GM12874 (cell line): ENCODE measurements around the gene HPSE2.

Source experiments
- TF ChIP-seq, protein P1 (sequence below): IDR thresholded peaks from 2 replicates; pipeline ENCODE4 v1.5.1; 2011; ENCODE audit warnings: low read depth, mild to moderate bottlenecking, control low read depth, low read length, moderate library complexity; ENCODE audit not compliant: insufficient read depth

Gene HPSE2

DNA sequence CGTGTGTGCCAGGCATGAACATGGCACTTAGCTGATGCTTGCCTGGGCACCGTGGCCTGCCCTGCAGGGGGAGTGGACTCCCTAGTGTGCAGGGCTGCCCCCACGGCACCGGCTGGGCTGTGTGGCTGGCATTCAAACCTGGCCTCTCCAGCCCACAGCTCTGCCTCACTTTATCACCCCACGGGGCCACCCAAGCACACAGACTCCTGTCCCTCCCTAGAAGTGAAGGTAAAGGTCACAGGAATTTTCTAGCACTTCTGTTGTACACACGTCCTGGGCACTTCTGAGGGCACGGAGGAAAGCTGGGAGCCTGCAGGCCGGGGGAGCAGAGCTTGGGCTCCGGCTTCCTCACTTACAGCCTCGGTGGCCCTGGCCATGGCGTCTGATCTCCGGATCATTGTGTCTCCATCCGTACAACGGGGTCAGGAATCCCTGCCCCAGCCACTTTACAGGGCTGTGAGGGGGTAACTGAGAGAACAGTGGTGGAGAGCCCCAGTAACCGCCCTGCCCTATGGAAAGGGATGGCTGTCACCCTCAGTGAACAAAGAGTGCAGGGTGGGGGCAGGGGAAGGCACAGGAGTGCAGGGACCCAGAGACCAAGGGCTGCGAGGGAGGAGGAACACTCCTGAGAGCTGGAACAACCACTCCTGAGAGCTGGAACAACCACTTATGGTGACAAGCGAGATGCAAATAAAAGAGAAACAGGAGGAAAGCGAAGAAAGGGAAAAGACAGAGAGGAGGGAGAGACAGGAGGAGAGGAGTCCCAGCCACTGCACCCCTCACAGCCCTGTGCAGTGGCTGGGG lies 816.8 kb downstream of the HPSE2 start:
- TF ChIP-seq, protein P1, sequence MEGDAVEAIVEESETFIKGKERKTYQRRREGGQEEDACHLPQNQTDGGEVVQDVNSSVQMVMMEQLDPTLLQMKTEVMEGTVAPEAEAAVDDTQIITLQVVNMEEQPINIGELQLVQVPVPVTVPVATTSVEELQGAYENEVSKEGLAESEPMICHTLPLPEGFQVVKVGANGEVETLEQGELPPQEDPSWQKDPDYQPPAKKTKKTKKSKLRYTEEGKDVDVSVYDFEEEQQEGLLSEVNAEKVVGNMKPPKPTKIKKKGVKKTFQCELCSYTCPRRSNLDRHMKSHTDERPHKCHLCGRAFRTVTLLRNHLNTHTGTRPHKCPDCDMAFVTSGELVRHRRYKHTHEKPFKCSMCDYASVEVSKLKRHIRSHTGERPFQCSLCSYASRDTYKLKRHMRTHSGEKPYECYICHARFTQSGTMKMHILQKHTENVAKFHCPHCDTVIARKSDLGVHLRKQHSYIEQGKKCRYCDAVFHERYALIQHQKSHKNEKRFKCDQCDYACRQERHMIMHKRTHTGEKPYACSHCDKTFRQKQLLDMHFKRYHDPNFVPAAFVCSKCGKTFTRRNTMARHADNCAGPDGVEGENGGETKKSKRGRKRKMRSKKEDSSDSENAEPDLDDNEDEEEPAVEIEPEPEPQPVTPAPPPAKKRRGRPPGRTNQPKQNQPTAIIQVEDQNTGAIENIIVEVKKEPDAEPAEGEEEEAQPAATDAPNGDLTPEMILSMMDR, result no peak

DNA sequence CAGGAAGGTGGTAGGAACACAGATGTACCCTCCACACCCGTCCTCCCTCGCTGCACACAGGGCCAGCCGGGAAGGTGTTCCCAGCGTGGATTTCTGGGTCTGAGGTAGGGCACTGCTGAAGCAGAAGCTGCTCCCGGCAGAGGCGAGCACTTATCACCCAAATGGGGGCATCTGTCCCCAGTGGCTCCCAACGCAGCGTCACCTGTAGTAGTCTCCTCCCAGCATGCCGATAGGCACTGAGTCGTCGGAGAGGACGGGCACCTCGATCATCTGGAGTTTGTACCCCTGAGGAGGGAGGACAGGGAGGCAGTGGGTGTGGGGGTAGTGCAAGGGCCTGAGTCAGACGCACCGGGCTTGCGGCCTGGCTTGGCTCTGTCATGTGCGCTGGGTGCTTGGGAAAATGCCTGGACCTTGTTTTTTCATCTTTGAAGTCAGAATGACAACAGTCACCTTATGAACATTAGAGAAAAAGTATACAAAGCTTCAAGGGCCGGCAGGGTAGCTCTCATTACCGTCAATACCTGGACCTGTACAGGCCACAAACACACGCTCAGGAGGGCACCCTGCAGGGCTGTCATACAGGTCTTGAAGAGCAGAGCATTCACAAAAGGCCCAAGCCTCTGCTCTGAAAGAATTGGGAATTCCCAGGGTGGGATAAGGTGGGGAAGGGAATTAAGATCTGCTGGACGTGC lies 817.5 kb downstream of the HPSE2 start:
- TF ChIP-seq, protein P1, result no peak

DNA sequence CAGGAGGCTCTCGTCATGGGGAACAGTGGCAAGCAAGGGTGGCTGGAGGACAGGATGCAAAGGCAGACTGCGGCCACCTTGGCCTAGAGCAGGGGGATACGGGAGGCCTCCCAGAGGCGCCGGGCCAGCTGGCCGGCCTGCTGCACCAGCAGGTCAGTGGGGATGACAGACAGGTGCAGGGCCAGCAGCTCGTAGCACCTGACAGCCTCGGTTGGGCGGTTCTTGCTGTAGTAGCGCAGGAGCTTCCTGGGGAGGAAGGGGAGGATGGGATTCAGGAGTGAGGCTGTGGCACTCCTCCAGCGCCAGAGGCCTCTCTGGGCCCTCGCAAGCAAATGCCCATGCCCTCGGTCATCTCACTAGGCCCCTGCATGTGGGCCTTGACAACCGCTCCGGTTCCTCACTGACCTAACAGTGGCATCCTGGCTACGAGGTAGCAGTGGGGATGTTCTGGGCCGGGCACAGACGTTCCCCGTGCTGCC lies 818.1 kb downstream of the HPSE2 start:
- TF ChIP-seq, protein P1, result no peak

DNA sequence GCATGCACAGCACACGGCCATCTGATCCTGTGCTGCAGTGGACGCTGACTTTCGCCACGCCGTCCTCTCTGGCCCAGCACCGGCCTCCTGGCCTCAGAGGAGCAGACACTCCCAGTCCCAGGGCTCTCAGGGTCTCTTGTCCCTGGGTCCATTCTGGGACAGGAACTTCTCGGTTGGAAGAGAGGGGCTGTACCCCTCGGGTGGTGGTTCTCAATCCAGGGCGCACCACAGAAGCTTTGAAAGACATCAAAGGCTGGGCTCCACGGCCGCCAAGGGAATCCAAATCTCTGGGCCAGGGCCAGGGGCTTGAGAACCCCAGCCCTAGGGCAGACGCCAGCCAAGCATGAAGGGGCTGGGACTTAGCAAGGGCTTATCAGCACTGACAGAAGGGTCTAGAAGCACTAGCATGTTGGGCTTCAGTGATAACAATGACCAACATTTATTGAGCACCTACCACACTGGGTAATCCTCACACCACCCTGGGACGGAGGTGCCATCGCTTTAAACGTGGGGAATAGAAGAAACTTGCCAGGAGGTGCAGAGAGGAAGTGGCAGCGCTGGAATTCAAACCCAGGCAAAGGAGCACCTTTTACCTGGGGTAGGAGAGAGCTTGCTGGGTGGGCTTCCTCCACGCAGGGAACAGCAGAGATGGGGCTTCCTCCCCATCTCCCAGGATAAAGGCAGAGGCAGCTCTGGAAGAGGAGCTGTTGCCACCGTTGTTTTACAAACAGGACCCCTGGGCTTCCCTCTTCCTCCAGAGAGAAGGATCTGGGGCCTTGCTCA lies 818.9 kb downstream of the HPSE2 start:
- TF ChIP-seq, protein P1, result no peak

DNA sequence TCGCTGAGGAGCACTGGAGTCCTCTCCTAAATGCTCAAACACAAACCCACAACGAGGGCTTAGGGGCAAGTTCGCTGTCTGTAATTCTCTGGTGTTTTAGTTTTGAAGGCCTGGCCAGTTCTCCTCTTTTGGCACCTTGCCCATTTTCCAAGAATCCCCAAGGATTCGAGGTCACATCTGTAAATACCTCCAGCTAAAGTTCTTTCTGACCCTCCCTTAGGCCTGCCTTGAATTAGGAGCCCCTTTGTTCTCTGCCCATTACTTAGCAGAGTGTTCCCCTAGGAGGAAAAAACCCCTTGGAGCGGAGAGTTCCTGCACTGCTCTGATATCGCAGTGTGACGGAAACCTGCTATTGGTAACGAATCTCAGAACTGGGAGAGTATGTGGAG lies 819.9 kb downstream of the HPSE2 start:
- TF ChIP-seq, protein P1, result no peak

DNA sequence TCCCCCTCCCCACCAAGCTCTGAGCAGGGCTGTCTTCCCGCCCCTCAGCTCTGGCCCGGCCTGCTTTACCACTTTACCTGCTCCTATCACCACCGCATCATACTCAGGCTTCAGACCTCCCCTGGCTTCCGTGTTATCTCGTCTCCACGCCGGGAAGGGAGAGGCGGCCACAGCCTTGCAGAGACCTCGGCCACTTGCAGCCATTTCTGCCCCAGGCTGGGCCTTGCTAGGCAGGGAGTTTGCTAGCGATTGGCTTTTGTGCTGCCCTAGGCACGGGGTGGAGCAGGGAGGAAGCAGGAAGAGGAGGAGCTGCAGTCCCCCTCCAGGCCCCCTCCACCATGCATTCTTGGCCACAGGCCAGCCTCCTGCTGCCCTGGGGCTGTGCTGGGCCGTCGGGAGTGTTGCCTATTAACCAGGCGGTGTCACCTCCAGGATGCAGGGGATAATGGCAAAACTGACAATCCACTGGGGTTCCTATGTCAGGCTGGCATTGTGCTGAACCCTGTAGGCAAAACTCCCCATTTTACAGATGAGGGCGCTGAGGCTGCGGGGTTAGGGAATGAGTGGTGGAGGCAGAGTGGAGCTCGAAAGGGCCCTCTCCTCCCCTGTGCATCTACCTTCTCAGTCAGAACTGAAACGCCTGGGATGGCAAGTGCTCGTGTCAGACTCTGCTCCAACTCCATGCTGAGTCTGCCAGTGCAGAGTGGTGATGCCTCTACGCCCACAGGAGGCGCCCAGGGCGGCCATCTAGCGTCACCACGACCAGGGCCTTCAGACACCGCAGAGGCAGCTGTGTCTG lies 820.5 kb downstream of the HPSE2 start, which contains the start of gene PYROXD2:
Gene PYROXD2, minus strand, starts transcription at position 251 of the 799 bp plus-strand sequence. Its CDS starts 47 bp downstream, at position 204.
- TF ChIP-seq, protein P1, result no peak
